HG03159 (cell line): ENCODE results near the gene TBC1D3.
"Not testable (repeated sequence)": the region's sequence is repeated elsewhere in the genome, so short reads cannot be mapped to it uniquely, and the experiment has no call there.

Experiments
- ATAC-seq: cut with Tn5 transposase; IDR thresholded peaks from one replicate; pipeline ENCODE4 v1.9.1; 2021; ENCODE audit warnings: mild to moderate bottlenecking, moderate library complexity; ENCODE audit not compliant: unreplicated experiment

TBC1D3 gene

DNA sequence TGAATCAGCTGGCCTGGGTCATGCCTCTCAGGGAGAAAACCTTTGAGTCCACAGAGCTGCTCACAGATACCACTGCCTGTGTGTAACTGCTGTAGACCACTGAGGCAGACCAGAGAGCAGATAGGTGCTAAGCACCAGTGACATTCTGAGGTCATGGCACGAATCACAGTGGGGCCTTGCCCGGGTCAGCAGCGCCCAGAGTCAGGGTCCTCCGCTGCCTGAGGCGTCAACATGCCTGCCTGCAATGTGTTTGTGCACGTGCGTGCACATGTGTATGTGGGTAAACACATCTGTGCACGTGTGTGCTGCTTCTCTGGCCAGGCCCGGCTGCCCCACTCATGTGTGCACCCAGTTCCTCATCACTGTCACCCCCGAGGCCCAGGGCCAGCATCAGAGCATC, at the start of gene TBC1D3:
Gene TBC1D3, minus strand, starts transcription at position 101 of the 400 bp plus-strand sequence. CDS start 1,526 bp downstream, outside the sequence.
- ATAC-seq = not testable (repeated sequence)

DNA sequence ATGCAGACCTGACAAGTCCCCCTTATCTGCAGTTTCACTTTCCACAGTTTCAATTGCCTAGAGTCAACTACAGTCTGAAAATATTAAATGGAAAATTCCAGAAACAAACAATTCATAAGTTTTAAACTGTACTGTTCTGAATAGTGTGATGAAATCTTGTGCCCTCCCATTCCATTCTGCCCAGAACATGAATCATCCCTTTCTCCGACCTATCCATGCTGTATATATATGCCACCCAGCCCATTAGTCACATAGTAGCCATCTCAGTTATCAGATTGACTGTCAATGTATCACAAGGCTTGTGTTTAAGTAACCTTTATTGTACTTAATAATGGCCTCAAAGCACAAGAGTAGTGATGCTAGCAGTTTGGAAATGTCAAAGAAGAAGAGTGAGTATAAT, 40.4 kb upstream of the TBC1D3 start:
- ATAC-seq = not testable (repeated sequence)

DNA sequence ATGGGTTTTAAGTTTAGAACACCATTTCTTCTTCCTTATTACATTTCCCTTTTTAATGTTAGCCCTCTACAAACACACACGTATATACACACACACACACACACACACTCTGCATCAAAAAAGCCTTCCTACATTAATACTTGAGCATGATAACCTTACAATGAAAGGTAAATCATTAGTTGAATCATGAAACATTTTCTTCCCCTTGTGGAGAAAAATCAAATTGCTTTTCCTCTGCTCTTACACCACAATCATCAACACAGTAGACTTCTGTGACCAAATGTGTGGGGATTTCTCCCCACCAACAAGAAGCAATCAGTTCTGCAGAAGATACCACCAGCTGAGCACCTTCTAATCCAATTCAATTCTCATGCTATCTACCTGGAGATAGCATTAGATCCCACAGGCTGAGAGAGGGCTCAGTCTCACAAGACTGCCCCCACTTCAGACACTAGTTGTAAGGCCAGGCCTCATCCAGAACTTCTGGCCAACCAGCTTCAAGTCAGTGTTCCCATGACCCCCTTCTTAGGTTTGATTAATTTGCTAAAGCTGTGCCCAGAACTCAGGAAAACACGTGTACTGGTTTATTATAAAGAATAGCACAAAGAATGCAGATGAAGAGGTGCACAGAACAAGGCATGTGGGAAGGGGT, 33.6 kb upstream of the TBC1D3 start:
- not testable (repeated sequence) for ATAC-seq

DNA sequence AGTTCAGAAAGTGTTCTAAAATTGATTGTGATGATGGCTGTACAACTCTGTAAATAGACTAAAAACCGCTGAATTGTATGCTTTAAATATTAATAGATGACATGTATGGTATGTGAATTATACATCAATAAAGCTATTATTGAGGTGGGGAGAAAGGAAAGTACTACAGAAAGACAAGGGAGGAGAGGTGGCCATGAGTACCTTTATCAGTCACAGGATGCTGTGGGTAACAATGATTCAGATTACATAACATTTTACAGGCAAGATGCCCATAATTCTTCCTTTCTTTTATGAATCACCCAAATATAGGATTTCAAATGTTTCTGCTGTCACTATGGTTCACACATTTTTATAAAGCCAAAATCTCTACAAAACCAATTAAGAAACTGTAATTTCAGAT, 28.5 kb upstream of the TBC1D3 start:
- not testable (repeated sequence) for ATAC-seq

DNA sequence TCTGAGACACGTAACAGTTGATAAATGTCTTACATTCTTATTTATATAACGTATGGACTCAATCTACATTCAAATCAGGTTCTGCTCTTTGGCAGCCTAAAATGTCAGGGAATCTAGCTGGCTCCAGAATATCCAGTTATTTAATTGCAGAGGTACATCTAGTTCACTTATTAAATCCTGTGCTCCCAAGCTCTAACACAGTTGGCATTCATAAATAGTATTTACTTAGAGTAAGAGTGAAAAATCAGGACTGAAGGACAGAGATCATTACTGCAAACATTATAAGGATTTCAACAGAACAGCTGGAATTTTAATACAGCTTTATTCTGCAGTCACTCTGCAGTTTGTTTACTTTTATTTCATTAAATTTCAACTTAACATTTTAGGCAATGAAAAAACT, 7.9 kb upstream of the TBC1D3 start:
- ATAC-seq = not testable (repeated sequence)

DNA sequence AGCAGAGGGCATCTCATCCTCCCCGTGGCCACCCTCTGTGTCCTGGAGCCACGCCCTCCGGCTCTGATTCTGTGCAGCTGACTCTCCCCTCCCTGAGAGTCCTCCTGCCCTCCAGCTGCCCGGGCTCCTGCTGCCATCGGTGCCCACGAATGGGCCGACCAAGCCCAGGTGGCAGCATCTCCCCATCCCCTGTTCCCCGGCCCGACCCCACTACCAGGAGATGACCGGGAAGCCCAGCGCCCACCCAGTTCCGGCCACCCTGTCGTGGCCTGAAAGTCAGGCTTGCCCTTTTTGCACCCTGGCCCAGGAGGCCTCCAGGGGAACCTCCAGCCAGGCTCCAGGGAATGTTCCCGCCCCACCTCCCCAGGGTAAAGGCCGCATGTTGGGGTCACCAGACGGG, 57.5 kb downstream of the TBC1D3 start:
- ATAC-seq = not testable (repeated sequence)
